GM12801 (cell line): ENCODE measurements around the gene RBPJ.

ENCODE experiments used
- TF ChIP-seq, protein P1 (sequence below): IDR thresholded peaks from one replicate; pipeline ENCODE4 v1.5.1; 2011; ENCODE audit warnings: control low read depth; ENCODE audit not compliant: insufficient read length; ENCODE audit errors: extremely low read depth

RBPJ gene

GRCh38 chr4:26467724-26468123 lies 146.9 kb downstream of the RBPJ start:
- TF ChIP-seq, protein P1, sequence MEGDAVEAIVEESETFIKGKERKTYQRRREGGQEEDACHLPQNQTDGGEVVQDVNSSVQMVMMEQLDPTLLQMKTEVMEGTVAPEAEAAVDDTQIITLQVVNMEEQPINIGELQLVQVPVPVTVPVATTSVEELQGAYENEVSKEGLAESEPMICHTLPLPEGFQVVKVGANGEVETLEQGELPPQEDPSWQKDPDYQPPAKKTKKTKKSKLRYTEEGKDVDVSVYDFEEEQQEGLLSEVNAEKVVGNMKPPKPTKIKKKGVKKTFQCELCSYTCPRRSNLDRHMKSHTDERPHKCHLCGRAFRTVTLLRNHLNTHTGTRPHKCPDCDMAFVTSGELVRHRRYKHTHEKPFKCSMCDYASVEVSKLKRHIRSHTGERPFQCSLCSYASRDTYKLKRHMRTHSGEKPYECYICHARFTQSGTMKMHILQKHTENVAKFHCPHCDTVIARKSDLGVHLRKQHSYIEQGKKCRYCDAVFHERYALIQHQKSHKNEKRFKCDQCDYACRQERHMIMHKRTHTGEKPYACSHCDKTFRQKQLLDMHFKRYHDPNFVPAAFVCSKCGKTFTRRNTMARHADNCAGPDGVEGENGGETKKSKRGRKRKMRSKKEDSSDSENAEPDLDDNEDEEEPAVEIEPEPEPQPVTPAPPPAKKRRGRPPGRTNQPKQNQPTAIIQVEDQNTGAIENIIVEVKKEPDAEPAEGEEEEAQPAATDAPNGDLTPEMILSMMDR, result no peak

DNA sequence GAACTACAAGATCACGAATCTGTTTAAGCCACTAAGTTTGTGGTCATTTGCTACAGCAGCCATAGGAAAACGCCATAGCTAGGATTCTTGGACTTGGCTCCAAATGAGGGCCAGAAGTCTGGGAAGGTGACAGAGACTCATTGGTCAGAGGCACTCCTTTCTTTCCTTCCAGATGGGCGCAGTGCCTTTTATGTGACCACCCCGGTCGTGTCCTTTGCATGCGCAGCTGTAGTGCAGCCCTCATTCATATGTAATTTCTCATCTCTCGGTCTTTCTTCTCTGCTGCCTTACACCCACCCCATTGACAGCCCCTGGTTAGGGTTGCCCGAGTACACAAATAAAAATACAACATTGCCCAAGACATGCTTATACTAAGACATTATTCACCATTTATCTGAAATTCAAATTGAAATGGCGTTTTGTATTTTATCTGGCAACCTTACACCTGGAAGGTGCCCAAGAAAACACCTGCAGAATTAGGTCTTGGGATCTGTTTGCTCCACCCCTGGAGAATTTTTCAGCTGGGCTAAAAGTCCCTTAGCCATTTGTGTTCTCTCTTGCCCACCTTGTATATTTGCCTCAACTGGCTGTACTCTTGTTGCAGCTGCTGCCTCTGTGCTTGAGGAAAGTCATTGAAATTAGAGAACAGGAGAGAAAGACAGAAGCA lies 147.6 kb downstream of the RBPJ start:
- TF ChIP-seq, protein P1, result no peak

- TF ChIP-seq, protein P1, result no peak
Observed at GRCh38 chr4:26468977-26469376, 148.2 kb downstream of the RBPJ start.

DNA sequence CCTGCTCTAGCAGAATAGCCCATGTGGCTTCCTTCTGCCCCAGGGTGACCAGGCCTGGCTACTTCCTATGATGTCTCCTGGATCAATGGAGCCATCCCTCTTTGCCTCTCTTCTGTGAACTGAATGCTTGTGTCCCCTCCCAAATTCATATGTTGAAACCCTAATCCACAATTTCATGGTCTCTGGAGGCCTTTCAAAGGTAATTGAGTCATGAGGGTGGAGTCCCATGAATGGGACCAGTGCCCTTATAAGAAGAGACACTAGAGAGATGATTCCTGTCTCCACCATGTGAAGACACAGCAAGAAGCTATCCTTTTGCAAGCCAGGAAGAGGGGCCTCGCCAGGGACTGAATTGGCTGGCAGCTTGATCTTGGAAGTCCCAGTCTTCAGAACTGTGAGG lies 151.1 kb downstream of the RBPJ start:
- TF ChIP-seq, protein P1, result no peak

DNA sequence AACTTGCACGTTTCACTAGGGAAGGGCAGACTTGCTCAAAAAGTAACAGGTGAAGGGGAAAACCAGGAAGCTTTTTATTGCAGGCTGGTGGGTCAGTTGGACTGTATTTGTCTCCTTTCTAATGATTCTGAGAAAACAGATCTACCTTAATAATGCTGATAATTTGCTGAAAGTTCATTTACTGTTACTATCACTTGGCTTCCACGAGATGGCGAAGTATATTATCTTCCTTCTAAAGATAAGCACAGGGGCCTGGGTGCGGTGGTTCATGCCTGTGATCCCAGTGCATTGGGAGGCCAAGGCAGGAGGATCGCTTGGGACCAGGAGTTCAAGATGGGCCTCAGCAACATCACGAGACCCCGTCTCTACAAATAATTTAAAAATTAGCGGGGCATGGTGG lies 153.1 kb downstream of the RBPJ start:
- TF ChIP-seq, protein P1, result no peak

DNA sequence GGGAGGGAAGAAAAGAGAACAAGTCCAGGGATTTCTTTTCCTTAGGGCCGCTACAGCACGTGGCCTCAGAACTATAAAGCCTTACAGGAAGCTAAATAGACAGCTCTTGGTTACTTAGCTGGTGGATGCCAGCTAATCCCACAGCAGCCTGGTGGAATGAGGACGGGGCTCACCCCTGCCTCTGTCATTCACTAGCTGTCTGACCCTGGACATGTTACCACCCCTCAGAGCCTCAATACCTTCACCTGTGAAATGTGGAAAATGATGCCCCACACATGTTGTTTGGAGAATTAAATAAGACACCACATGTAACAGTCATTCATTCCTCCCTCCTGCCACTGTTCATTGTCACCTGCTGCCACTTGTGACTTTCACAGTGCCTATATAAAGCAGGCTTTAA lies 153.7 kb downstream of the RBPJ start:
- TF ChIP-seq, protein P1, result no peak

- TF ChIP-seq, protein P1, result no peak
Observed at GRCh38 chr4:26475716-26476115, 154.9 kb downstream of the RBPJ start.

DNA sequence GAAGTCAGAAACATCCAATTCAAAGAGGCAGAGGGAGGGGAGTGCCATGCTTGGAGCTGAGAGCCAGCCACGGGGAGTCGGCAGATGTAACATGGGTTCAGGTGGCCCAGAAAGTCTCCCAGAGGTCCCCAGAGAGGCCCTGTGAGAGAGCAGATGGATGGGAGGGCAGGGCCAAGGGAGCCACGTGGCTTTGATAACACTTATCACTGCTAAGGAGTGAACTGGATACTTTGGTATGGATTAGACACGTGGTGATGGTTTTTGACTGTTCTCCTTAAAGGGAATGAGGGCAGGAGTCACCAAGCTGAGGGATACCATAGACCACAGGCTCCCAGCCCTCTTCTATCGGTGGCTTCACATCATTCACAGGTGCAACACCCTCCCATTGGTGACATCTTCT lies 155.7 kb downstream of the RBPJ start:
- TF ChIP-seq, protein P1, result no peak
